Brain pericyte (primary cell): ENCODE data around the gene SERPINA6.
"Not testable (repeated sequence)": the region's sequence is repeated elsewhere in the genome, so short reads cannot be mapped to it uniquely, and the experiment has no call there.

ENCODE experiments used
- DNase-seq: peaks from one replicate; pipeline ENCODE4 v3.0.0-alpha.2; 2012; ENCODE audit warnings: low read depth, low spot score

SERPINA6 gene

DNA sequence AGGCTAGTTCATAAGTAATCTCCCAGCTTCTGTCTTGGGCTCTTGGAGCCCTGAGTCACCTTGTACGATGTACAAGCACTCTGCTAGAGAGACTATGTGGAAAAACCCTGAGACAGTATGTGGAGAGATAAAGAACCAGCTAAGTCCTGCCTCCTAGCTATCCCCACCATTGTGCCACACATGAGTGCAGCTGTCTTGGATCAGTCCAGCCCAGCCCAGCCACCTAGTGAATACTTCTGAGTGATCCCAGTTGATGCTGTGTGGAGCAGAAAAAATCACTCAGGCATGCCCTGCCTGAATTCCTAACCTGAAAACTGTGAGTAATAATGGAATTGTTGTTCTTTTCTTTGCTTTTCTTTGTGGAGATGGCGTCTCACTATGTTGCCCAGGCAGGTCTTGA is 5.1 kb upstream of the SERPINA6 start:
- no peak for DNase-seq

DNA sequence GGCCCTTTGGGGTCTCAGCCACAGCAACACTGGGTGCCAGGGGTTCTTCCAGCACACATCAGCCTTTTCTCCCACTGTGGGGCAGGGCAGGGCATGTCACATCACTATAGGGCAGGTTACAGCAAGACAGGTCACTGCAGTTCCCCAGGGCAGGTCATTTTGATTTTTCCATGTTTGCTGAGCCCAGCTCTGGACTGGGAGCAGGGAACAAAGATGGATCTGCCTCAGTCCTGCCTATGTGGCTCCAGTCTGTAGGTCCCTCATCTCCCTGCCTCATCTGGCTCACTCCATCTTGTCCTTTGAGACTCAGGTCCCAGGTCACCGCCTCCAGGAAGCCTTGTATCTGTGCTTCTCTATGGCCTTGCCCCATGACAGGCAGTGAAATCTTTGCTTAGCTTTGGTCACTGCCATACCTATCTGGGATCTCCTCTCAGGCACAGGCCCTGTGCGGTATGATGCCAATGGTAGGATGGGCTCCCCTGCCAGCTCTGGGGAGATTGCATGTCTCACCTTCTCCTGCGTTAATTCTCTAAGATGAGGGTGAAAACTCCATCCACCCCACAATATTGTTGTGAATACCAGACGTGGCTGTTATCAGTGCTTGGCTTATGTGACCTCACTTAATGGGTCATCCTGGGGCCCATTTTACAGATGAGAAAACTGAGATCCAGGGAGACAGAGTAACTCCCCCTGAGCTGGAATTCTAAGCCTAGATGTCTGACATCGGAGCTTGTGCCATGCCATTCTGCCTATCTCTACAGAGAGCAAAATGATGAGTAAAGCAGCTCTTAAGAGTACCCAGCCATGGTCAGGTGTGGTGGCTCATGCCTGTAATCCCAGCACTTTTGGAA is 1.5 kb downstream of the SERPINA6 start:
- DNase-seq: no peak

DNA sequence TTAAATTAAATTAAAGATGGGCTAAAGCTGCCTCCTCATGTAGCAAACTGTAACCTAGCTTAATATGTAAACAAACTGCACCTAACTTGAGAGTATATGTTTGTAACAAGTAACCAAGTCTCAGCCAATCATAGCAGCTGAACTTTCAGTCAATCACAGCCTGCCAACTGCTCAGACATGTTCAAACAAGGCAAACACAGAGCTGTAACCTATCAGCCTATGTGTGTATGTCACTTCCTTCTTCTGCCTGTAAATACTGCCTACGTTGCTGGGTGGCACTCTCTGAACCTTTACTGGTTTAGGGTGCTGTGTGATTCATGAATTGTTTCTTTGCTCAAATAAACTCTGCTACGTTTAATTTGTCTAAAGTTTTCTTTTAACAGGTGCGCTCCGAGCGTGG is 2.9 kb downstream of the SERPINA6 start:
- DNase-seq: no peak

DNA sequence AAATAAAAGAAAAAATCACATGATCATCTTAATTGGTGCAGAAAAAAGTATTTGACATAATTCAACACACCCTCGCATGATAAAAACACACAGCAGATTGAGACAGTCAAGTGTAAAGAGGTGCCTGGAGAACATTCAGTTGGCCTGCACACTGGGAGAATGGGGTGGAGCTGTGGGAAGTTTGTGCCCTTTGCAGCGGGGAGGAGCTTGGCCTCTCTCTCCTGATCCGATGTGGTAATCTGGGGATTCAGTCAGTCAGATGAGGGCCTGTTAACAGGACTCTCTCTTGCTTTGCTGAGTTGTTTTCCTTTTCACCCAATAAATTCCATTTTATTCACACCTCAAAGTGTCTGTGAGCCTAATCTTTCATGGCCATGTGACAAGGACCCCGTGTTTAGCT is 5.9 kb downstream of the SERPINA6 start:
- no peak for DNase-seq

DNA sequence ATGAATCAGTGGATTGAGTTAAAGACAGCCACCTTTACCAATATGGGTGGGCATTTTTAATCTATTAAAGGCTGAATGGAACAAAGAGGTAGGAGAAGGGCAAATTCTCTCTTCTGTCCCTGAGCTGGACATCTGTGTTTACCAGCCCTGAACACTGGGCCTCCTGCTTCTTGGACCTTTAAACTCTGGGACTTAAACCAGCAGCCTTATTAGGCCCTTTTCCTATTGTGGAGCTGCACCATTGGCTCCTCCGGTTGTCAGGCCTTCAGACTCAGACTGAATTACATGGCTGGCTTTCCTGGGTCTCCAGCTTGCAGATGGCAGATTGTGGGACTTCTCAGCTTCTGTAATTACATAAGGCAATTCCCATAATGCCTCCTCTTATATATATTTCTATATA is 6.4 kb downstream of the SERPINA6 start:
- DNase-seq: no peak

DNA sequence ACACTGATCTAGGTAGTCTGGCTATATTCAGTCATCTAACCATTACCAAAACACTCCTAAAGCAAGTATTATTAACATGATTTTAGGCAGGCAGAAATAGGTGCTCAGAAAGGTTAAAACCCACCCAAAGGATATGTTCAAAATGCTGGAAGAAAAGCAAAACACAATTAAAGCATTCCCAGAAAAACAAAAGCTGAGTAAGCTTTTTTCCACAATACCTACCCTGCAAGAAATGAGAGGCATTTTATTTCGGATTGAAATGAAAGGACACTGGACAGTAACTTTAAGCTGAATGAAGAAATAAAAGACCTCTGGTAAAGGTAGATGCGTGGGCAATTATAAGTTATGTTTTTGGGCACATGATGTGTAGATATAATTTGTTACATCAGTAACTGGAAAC is 8.2 kb downstream of the SERPINA6 start:
- DNase-seq: no peak

DNA sequence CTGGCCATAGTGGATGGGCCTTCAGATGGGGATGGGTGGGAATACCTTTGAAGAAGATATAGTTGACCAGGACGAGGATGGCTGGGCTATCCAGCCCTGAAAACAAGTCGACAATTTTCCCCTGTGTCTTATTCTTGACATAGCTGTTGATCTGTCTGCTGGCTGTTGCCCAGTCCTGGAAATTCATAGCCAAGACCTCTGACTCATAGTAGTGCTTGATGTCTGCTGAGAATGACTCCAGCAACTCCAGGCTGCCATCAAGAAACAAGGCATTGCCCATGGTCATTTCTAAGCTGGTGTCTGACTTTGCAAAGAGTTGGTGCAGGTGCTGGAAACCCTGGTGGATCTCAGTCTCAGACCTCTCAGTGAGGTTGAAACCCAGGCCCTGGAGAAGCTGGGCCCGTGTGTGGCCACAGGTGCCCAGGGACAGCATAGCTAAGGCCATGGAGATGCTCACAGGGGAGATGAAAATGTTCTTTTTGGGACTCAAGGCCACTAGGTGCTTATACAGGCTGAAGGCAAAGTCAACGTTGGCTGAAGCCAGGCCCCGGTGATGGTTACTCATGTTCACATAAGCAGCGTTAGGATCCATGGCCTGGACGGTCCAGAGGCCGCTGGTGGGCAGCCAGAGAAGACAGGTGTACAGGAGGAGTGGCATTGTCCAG is 9.0 kb downstream of the SERPINA6 start:
- DNase-seq: no peak

DNA sequence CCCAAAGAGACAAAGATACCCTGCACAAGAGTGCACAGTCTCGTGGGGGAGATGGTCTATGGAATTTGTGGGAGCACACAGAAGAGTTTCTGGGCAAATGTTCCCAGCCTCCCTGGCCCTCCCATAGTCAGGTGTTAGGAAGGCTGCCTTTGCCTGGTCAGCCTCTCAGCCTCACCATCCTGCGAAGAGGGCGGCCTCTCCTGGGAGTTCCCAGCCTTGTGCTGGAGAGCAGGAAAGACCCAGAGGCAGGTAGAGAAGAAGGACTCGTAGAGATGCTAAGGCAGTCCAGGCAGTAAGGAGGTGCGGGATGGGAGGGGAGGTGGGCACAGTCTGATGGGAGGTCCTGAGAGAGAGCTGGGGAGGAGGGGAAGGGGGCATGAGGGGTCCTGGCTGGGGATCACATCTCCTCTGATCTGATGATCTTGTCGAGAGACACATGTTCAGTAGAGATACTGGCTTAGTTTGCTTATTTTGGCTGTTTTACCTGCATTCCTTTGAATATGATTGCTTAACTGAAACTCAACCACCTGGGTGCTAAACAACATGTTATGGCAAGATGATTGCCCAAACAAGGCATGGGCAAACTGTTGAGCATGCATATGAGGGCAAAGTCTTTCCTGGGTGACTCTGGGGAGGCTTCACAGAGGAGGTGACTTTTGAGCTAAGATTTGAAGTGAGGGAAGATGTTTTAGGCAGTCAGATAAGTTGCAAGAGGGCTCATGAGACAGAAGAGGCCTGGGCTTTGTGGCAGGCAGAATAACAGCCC is 10.5 kb downstream of the SERPINA6 start:
- no peak for DNase-seq

DNA sequence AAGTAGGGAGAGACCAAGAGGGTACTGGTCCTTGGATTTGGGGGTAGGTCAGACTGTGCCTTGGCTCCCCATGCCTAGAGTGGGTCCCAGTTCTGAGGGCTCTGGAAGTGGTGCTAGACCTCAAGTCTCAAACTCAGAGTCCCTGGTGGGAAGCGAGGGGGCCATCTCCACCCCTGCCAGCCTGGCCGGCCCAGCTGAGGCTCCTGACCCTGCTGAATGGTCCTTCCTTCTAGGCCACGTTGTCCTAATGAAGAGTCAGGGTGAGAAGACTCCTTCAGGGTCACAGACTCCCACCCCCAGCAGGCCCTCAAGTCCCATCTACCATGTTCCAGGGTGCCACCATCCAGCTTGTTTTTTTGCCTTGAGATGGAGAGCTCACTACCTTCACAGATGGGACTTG is 12.9 kb downstream of the SERPINA6 start:
- DNase-seq: no peak

DNA sequence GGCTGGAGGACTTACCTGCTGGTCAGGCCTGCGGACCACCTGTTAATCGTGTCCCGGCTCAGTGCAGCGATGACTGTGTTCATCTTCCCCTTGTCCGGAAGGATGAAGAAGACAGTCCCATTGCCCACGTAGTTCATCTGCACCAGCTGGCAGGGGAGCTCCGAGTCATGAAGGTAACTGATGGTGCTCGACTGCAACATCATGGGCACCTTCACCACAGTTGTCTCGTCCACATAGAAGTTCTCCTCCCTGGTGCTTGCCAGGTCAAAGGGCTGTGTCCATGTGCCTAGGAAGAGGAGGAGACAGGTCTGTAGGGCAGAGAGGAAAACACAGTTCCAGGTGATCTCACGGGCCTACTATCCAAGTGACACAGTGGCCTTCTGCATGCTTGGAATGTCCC is 13.4 kb downstream of the SERPINA6 start:
- DNase-seq: no peak

DNA sequence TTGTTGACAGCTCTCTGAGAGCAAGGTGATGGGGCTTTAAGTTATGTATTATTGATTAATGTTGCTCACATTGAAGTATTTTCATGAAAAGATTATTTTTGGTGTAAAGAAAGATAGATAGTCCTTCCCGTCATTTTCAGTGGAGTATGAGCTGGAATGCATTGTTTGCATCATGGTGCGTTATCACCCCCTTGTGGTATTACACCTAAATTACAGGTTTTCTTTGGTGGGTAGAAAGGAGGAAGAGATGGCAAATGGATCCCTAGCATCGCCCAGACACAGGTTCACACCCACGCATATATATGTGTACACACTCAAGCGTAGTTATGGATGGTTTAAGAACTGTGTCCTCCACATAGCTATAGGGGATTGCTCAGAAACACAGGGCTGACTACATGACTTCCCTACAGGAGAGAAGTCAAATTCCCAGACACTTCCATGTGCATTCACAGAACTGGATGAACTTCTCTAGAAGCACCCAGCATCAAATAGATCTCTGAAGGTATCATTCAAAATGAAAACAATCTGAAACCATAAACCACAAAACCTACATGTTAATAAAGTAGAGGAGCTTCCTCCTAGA is 15.6 kb downstream of the SERPINA6 start:
- no peak for DNase-seq

DNA sequence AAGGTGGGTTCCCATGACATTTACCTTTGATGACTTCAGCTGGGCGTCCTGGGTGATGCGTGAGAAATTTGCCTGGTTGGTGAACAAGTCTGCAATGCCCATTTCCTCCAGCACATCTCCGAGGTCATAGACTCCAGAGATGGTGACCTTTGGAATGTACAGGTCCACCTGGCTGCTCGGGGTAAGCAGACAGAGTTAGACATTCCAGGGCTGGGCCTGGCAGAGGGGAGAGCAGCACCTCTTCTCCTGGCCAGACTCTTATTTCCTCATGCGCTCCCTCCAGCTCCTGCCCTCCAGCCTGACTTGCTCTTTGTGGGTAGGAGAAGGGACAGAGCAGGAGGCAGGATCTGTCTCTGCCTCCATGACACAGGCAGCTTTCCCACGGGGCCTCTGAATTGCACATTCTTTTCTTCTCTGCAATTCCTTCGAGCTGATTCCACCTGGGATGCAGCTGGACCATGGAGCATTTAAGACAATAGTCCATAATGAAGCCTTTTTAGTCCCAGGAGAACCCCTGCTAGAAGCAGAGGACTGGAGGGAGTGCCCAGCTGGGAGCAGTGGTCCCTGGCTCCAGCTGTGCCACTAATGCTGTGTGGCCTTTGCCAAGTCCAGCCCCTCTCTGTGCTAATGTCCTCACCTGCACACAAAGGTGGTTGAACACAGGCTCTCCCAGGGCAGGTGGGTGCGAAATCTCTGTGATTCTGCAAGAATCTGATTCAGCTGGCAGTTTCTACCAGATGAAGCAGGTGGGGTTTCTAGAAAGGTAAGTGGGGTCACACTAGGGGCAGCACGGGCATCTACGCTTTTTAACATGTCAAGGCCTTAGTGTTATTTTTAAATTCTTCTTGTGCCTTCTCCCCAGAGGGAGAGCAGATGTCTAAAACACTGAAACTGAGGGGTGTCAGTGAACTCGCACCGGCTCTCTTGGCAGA is 16.8 kb downstream of the SERPINA6 start:
- DNase-seq: no peak

DNA sequence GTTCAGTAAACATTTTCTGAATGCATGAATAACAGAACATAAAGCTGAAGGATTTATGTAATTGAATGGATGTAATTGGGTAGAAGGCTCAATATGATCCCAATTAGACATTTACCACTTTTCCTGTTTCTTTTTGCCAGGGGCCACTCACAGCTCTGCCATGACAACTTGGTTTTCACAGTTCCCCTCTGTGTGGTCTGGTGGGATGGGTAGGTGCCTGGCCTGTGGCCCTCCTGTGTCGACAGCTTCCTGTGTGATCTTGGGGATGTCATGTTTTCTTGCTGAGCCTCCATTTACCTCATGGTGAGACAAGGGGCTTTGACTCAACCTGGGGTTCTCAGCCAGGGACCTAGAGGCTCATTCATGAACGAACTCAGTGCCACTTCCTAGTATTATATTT is 17.5 kb downstream of the SERPINA6 start:
- no peak for DNase-seq

DNA sequence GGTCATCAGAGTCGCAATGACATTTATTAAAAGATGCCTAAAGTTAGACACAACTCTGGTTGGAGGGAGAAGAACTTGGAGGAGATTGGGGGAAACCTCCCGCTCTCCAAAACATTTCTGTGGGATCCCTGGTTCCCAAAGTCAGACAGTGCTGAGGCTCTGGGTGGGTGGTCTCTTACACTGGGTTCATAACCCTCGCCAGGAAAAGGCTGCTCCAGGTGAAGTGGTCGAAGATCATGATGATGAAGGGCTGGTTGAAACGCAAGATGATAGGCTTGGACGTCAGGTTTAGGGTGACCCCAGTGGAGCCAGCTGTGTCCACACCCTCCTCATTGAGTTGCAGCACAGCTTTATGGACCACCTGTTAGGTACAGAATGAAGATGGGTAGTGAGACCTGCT is 18.9 kb downstream of the SERPINA6 start:
- no peak for DNase-seq

DNA sequence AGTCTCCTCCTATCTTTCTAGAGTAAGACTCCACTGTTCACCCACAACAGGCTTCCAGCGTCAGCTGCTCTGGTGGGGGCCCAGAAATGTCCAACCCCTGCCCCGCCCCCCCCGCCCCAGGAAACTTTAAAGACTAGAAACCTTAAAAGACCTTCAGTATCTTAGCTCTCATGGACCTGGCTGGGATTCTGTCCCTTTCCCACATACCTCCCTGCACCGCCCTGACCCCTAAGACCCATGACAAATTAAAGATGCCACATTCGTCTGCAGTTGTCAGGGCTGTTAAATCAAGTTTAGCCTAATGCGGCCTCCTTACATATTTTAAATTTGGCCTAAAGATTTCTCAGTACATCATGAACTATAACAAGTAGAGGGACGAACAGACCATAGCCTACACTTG is 20.0 kb downstream of the SERPINA6 start:
- DNase-seq: no peak

DNA sequence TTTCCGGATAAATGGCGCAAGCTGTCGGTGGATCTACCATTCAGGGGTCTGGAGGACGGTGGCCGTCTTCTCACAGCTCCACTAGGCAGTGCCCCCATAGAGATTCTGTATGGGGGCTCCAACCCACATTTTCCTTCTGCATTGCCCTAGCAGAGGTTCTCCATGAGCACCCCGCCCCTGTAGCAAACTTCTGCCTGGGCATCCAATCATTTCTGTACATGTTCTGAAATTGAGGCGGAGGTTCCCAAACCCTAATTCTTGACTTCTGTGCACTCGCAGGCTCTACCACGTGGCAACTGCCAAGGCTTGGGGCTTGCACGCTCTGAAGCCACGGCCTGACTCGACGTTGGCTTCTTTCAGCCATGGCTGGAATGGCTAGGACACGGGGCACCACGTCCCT is 25.0 kb downstream of the SERPINA6 start:
- DNase-seq: no peak

DNA sequence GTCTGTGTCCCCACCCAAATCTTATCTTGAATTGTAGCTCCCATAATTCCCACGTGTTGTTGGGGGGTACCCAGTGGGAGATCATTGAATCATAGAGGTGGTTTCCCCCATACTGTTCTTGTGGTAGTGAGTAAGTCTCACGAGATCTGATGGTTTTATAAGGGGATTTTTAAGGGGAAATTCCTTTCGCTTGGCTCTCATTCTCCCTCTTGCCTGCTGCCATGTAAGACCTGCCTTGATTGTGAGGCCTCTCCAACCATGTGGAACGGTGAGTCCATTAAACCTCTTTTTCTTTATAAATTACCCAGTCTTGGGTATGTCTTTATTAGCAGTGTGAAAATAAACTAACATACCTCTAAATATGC is 27.0 kb downstream of the SERPINA6 start:
- DNase-seq: not testable (repeated sequence)

DNA sequence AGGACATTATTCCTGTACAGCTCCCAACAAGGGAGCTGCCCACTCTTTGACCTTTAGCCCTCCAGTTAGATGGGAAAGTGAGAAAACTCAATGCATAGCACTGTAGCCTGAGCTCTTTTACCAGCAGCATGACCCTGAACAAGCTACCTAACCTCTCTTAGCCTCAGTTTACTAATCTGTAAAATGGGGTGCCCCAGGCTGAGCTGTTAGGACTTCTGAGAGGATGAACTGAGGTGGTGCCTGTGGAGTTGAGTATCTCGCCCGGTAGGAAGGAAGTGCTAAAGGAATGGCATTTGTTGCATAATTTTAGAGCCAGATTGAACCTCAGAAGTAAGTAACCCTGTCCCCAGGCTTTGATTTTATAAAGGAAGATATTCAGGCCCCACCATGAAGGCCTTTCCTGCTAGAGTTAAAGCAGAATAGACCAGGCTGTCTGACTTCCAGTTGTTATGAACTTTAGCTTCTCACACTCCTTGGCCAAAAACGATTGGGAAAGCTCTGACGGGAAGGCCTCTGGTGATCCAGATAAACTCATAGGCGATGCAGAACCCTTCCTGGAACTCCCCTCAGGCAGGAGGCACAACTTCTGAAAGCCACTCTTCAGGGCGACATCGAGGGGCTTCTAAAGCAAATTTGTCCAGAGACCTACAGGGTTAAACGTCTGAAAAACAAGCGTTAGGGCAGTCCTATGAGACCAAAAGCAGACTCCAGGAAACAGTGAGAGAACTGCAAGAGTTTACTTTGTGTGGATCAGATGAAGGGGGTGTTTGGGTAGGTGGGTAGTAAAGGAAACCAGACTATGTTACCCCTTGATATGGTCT is 27.6 kb downstream of the SERPINA6 start:
- no peak for DNase-seq

DNA sequence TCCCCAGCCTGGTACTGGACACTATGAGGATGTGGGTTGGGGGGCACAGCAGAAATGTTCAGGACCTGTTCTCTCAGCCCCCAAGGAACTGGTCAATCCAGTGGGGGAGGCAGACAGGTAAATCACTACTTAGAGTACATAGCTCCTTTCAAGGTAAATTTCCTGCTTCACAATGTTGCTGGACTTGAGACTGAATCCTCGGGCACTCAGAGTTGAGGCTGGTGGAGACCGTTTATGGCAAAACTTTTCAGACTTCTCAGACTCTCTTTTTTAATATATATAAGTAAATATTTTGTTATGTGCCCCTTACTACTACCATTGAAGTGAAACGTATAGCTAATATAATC is 29.6 kb downstream of the SERPINA6 start:
- no peak for DNase-seq

DNA sequence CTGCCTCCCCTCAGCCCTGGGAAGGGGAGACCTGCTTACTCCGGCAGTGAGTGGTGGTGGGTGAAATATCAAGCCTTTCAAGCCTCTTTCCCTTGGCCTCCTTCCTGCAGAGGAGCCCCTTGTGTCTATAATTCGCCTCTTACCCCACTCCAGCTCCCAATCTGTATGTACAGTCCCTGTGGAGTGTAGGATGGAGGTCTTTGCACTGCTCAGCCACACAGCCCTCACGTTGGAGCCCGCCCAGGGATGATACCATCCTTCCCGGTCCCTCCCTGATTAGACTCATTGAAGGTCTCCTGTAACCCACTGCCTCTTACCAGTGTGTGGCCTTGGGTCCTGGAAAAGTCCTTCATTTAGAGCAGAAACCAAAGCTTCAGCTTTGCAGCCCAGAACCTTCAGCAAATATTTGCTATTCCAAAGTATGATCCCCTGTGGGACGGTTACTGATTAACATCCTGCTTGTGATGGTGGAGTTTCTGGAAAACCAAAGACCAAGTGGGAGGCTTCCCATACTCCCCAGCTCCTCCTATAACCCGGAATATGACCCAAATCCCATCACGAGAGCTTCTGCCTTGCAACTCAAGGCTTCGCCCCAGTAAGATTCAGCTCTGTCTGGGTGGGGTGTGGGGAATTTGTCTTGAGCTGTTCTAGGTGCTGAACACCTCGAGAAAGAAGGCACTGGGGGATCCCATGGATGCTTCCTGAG is 30.1 kb downstream of the SERPINA6 start, which contains the start of gene SERPINA10:
TSS of gene SERPINA10 (minus strand) at position 397 of the 706 bp plus-strand sequence. CDS start 2,675 bp downstream, outside the sequence.
- DNase-seq: no peak
